ENCODE data around the gene CLINT1.

CLINT1 gene

GRCh38 chr5:157858527-157859226 lies at the start of gene CLINT1:
Gene CLINT1 (minus strand): TSS chr5:157859145. CDS start chr5:157858970, 175 bp downstream.
- ChIA-PET CTCF (interaction anchor here (0.7 to 1.4 kb wide), 7 partner anchors 10 to 136 kb away, joined by 3 to 4 read pairs (median 3); no protein-coding TSS in a partner anchor), POLR2A (interaction anchor here (0.5 to 0.9 kb wide), 6 partner anchors 12 to 116 kb away, joined by 3 to 4 read pairs (median 3); no protein-coding TSS in a partner anchor)

GRCh38 chr5:157908459-157908858 lies 49.5 kb upstream of the CLINT1 start:
- TF ChIP-seq CTCF (IDR thresholded peaks at IDR 0.05; ENCODE audit: insufficient read depth, low read length, missing control alignments): no peak
- CTCF ChIA-PET: interaction anchor here (1.1 kb wide), 1 partner anchor 40 kb away, joined by 5 read pairs; no protein-coding TSS in a partner anchor
- no peak overlapping the region for H3K4me3 ChIP-seq (ENCODE audit: low read depth, low read length)
- DNase-seq (ENCODE audit: low read depth, low spot score): no peak
- POLR2A ChIA-PET: no interaction called here

More at GRCh38 chr5:157858527-157859226, at the start of gene CLINT1:
- H3K4me3 ChIP-seq (ENCODE audit: low read depth, low read length): peak within 1 kb of the TSS; percentile 97
- DNase-seq (ENCODE audit: low read depth, low spot score): no peak
- no peak for TF ChIP-seq CTCF (IDR thresholded peaks at IDR 0.05; ENCODE audit: insufficient read depth, low read length, missing control alignments)

- CTCF ChIA-PET: no interaction called here
- DNase-seq (ENCODE audit: low read depth, low spot score): no peak
- POLR2A ChIA-PET: no interaction called here
- H3K4me3 ChIP-seq (ENCODE audit: low read depth, low read length): no peak overlapping the region
- no peak for TF ChIP-seq CTCF (IDR thresholded peaks at IDR 0.05; ENCODE audit: insufficient read depth, low read length, missing control alignments)
These were observed 48.5 kb upstream of the CLINT1 start for GRCh38 chr5:157907479-157907878.

- DNase-seq (ENCODE audit: low read depth, low spot score): no peak
- TF ChIP-seq CTCF (IDR thresholded peaks at IDR 0.05; ENCODE audit: insufficient read depth, low read length, missing control alignments): no peak
- H3K4me3 ChIP-seq (ENCODE audit: low read depth, low read length): no peak overlapping the region
- ChIA-PET CTCF (interaction anchor here (0.8 to 3.5 kb wide), 4 partner anchors 14 to 92 kb away, joined by 3 to 14 read pairs (median 4); no protein-coding TSS in a partner anchor), POLR2A (no interaction called here)
These were observed 44.1 kb upstream of the CLINT1 start for GRCh38 chr5:157903117-157903450.

GRCh38 chr5:157902449-157903116 lies 43.6 kb upstream of the CLINT1 start:
- TF ChIP-seq CTCF (IDR thresholded peaks at IDR 0.05; ENCODE audit: insufficient read depth, low read length, missing control alignments): no peak
- ChIA-PET POLR2A (no interaction called here), CTCF (interaction anchor here (1.0 to 3.5 kb wide), 3 partner anchors 14 to 92 kb away, joined by 3 to 14 read pairs (median 5); no protein-coding TSS in a partner anchor)
- DNase-seq (ENCODE audit: low read depth, low spot score): no peak
- no peak overlapping the region for H3K4me3 ChIP-seq (ENCODE audit: low read depth, low read length)

- no peak for TF ChIP-seq CTCF (IDR thresholded peaks at IDR 0.05; ENCODE audit: insufficient read depth, low read length, missing control alignments)
- ChIA-PET POLR2A (no interaction called here), CTCF (no interaction called here)
- no peak for DNase-seq (ENCODE audit: low read depth, low spot score)
- H3K4me3 ChIP-seq (ENCODE audit: low read depth, low read length): no peak overlapping the region
These were observed 41.7 kb upstream of the CLINT1 start for GRCh38 chr5:157900644-157901043.
